Inflammatory macrophage treated with lipopolysaccharide for 1 hour (primary cell): ENCODE measurements around the gene CDH24.

Source experiments
- DNase-seq, 2 donors: peaks; one replicate each; pipeline ENCODE4 v3.0.0-alpha.2; 2020 to 2022

Gene CDH24, protein sequence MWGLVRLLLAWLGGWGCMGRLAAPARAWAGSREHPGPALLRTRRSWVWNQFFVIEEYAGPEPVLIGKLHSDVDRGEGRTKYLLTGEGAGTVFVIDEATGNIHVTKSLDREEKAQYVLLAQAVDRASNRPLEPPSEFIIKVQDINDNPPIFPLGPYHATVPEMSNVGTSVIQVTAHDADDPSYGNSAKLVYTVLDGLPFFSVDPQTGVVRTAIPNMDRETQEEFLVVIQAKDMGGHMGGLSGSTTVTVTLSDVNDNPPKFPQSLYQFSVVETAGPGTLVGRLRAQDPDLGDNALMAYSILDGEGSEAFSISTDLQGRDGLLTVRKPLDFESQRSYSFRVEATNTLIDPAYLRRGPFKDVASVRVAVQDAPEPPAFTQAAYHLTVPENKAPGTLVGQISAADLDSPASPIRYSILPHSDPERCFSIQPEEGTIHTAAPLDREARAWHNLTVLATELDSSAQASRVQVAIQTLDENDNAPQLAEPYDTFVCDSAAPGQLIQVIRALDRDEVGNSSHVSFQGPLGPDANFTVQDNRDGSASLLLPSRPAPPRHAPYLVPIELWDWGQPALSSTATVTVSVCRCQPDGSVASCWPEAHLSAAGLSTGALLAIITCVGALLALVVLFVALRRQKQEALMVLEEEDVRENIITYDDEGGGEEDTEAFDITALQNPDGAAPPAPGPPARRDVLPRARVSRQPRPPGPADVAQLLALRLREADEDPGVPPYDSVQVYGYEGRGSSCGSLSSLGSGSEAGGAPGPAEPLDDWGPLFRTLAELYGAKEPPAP

DNA sequence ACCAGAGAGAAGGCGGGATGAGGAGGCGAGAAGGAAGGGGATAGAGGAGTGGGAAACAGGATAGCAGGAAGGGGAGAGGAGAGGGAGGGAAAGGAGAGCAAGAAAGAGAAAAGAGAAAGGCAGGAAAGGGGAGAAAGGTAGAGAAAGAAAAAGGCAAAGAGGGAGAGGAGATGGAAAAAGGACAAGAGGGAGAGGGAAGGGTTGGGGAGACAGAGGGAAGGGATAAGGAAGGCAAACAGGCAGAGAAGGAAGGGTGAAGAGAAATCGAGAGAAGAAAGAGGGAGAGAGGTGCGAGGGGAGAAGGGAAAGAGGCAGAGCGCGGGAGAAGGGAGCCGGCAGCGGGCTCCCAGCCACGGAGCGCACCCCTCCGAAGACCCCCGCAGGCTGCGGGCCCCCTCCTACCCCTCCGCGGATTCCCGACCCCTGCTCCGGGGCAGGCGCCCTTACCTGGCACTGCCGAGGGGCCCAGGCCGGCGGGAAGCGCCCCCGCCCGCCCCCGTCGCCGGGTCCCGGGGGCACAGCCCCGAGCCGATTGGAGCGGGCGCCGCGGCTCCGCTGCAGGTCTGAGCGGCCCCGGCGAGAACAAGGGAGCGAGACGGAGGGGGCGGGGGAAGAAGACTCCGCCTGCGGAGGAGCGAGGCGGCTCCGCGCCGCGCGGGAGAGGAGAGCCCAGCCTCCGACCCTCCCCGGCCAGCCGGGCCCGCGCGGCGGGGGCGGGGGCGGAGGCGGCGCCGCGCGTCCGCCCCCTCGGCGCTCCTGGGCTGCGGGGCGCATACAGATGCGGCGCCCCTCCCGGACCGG is at the start of gene CDH24:
Gene CDH24, minus strand, starts transcription at position 565 of the 801 bp plus-strand sequence. CDS start 1,787 bp downstream, outside the sequence.
- peak in 1 of 2 donors; percentile 36 for DNase-seq

DNA sequence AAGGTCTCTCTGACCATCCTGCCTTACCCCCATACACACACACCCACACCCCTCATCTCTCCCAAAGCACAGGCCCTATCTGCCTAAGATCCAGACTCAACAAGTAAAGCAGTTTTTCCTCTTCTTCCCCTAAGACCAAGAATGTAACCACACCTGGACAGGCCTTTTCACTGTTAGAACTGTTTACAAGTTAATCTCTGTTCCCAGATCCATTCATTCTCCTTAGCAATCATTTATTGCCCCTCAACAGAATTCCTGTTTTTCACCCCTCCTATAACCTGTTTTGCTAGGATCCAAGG is 49.4 kb upstream of the CDH24 start:
- DNase-seq, result no peak

GRCh38 chr14:23105348-23105824 is 48.1 kb upstream of the CDH24 start:
- DNase-seq, result no peak

DNA sequence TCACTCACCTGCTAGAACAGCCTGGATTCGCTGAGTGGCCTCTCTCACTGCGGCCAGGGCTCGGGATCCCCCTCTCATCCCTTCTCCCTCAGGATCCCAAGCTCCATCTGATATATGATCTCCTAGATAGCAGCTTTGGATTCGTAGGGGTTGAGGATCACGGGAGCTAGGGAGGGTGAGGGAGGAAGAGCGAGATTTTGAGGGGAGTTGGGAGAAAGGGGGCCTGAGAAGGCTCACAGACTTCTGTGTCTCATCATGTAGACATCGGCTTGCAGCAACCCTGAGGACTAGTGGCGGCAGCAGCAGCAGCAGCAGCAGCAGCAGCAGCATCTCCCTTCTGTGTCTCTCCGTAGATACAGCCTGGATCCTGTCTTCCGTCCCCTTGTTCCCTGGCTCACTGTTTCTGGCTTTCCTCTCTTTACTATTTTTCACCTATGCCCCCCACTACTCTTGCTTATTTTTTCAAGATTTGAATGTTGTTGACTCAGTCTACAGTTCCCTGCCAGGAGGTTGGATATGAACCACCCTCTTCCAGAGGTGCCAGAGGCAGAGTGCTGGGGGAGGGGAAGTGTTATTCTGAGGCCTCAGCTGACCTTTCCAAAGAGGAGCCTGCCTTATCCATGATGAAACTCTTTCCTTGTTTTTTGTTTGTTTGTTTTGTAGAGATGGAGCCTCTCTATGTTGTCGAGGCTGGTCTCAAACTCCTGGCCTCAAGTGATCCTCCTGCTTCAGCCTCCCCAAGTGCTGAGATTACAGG is 47.4 kb upstream of the CDH24 start, which contains the start of gene CIROP:
Gene CIROP, minus strand, starts transcription at position 399 of the 757 bp plus-strand sequence. Its CDS starts 69 bp downstream, at position 330.
- no peak for DNase-seq

DNA sequence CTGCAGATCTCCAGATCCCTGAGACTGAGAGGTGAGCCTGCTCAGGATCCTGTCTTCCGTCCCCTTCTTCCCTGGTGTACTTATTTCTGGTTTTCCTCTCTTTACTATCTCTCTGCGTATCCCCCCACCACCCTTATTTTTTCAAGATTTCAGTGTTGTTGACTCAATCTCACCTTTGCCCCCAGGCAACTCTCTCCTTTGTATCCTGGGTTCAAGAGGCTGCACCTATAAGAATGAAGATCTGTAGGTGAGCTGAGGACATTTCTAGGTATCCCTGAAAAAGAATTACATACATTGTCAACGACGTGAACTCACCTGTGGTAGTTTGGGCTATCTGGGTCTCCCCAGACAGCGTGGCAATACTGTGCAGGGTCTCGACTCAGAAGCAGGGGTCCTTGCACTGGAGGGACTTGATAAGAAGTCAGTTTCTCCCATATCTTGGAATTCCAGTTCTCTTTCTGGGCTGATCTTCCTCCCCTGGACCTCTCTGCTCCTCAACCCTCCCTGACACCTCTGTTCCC is 46.8 kb upstream of the CDH24 start:
- DNase-seq, result no peak

DNA sequence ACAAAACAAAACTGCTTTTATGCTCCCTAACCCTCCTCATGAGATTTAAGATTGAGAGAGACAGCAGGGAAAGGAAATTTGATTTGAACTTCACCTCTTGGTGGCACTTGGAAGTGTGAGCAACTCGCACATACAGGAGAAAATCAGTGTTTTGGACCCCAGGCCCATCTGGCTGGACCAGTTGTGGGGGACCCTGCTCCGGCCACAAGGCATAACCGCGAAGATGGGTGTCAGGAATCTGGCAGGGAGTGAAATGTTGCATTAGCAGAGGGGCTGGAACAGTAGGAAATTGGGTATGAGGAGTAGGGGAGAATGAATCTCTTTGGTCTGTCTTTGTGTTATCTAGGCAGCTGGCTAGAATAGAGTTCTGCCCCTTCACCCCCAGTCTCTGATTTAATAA is 46.3 kb upstream of the CDH24 start:
- DNase-seq, result no peak

- DNase-seq, result no peak
These were observed 45.5 kb upstream of the CDH24 start for GRCh38 chr14:23102801-23103200.

DNA sequence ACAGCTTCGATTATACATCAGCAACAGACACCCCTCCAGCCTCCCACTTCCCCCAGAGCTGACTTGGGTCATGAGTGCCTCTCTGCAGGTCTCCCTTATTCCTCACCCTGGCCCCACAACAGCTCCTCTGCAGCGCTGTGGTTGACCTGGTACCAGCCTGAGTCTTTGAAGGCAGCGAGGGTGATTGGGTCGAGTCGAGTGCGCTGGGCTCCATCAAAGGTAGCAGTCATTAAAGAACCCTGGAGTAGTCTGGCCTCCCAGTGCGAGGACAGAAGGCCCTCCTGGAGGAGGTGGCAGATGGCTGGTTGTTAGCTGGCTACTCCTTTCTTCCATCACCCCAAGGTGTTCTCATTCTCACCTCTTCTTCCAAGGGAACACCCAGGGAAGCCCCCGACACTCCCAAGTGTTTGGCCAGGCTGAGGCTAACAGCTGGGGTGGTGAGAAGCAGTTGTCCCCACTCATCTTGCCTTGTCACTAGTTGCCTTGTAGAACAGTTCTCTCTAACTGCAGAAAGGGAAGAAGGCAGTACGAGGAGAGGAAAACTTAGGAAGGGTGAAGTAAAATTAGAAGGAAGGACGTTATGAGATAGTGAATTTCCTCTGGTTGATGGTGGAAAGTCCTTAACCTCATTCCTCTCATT is 44.8 kb upstream of the CDH24 start:
- no peak for DNase-seq

DNA sequence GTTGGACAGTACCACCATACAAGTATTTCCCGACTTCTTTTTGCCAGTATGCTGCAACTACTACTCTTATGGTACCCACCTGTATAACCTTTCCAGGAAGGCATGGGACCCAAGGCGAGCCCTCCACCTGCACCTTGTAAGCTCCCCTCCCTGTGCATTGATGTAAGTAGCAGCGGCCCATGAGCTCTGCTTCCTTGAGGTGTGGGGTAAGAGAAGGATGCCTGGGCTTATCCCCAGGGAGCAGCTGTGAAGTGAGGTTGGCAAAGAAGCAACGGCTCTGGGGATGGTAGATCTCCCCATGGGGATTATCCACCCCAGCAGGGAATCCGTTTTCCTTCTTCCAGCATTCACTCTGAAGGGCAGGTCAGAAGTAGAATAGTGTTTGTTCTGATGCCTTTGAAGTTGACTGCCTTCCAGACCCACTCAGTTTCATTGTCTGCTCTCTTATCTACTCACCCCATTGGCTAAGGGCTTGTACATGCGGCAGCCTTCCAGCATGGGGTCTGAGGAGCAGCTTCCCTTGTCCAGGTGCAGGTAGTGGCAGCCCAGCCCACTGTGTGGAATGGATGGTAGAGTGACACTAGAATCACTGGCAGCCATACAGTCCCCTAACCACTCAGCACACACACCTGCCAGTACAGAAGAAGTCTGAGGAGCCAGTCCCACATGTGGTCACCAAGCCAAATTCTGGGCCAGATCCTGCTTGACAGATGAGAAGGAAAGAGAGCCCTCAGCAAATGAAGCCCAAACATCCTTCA is 44.1 kb upstream of the CDH24 start:
- no peak for DNase-seq

DNA sequence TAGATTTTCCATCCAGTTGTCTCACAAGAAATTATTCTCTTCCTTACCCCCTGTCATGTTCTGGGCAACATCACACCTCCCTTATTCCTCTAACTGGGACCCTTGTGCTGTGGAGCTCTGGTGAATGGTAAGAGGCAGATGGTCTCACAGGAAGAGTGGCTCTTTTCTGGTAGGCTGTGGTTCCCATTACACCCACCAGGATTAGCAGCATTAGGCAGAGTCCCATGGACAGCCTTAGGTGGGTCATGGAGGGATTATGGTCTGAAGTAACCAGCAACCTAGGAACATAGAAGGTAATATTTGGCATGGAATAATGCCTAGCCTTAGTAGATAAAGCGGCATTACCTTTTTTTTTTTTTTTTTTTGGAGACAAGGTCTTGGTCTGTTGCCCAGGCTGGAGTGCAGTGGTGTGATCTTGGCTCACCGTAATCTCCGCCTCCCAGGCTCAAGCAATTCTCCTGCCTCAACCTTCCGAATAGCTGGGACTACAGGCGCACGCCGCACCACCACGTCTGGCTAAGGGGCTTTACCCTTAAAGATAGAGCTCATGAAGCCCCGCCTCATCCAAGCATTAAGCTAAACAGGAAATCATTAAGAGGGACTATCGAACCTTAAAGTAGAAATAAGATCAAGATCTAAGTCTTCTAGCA is 42.0 kb upstream of the CDH24 start:
- DNase-seq, result no peak

- no peak for DNase-seq
These were observed 40.5 kb upstream of the CDH24 start for GRCh38 chr14:23097786-23098185.

- DNase-seq, result peak; percentile 100
These were observed 38.1 kb upstream of the CDH24 start, which contains the start of gene C14orf119 for GRCh38 chr14:23095196-23096108. TSS of gene C14orf119 (plus strand) at chr14:23095505. CDS start at chr14:23097659, 2,154 bp downstream.

DNA sequence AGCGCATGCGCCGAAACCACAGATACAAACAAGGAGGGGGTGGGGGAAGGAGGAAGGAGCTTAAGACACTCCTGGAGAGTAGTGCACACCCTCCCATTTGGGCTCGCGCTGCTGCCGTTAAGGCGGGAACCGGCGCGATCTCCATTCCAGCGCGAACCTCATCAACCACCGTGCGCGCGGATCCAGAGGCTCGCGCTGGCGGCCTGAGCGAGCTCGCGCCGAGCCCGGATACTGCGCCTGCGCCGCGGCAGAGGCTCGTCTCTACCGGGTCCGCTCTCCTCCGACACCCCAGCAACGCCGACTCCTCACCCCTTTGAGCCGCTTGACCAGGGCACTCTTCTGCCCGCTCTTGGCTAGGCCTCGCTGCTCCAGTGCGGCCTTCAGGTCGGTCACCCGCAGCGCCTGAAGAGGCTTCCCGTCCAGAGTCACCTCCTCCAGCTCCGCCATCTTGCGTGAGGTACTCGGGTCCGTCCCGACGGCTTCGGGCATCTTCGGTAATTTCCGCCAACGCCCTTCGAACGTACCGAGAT is 37.4 kb upstream of the CDH24 start, which contains the start of gene ACIN1:
Gene ACIN1, minus strand, starts transcription at position 471 of the 530 bp plus-strand sequence. Its CDS starts 24 bp downstream, at position 447.
- peak; percentile 62 to 72 for DNase-seq

DNA sequence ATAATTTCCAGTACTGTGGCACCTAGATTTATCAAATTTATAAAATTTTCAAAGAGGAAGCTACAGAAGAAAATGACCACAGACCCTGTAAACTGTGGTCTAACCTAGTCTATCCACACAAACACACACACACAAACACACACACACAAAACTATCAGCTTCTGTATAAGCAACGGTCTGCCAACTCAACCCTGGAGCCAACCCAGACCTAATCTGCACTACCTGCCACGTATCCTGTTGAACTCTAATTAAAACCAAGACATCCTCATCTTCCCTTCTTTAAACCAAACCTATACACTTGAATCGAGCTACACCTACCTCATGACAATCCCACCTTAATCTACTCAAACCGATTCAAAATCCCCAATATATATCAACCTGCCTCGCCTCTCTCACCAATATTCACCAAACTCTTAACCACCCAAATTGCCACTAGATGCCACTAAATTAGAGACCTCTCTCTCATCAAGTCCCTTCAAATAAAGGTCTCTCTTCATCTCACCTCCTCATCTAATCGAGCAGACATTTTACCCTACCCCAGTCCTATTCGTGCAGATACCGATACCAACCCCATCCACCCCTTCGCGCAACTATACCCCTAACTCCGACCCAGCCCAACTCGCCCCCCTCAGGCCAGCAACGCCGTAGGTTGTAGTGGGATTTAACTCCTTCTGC is 36.8 kb upstream of the CDH24 start:
- DNase-seq, result no peak

DNA sequence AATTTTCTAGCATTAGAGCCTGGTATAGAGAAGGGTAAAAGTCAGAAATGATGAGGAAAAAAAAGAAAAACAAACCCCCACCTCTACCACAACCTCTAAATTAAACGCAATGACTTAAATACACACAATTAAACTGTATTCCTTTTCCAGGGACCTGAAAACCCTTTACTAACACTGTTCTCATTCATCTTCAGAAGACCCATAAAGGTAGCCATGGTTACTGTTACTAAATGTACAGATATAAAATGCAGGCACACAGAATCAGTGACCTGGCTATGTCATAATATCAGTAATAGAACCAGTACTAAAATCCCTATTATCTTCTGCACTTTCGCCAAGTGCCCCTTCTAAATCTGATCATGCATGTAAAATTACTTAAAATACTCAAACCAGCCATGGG is 36.2 kb upstream of the CDH24 start:
- DNase-seq, result no peak

DNA sequence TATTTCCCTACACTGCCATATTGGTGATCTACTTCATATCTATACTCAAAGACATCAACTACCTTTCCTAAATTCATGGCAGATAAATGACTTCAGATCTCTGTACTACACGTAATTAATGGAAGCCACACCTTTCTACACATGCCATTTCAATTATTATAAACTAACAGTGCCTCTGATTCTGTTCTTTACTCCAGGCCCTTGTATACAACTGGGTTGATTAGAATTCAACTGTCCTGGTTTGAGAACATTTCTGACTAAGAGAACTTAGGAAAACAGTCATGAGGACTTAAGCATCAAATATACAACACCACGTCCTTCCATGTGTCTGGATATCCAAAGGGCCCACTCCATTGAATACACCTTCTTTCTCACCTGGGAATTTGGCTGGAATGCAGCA is 35.8 kb upstream of the CDH24 start:
- DNase-seq, result no peak

DNA sequence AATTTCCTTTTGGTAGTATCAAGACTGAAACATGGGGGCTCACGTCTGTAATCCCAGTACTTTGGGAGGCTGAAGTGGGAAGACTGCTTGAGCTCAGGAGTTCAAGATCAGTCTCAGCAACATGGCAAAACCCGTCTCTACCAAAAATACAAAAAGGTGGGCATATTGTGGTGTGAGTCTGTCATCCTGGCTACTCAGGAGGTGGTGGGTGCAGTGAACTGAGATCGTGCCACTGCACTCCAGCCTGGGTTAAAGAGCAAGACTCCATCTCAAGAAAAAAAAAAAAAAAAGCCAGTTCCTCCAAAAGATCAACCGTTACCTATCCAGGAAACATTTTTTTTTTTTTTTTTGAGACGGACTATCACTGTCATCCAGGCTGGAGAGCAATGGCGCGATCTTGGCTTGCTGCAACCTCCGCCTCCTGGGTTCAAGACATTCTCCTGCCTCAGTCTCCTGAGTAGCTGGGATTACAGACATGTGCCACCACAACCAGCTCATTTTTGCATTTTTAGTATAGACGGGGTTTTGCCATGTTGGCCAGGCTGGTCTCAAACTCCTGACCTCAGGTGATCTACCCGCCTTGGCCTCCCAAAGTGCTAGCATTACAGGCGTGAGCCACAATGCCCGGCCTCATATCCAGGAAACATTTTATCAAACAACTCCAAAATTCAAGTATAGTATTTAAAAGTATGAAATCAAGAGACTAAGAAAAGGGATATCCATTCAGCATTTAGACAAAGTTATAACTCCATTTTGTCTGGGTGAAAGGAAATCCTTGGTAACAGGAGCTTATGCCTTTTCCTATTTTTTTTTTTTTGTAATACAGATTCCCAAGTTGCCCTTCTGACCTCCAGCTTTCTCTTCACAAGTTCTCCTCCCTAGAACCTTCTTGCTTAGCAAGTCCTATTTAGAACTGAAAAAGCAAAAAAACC is 34.2 kb upstream of the CDH24 start:
- DNase-seq, result no peak
